Fibroblast of mammary gland (primary cell): Measurements from ENCODE around the gene TUBB.
"Not testable (repeated sequence)": the region's sequence is repeated elsewhere in the genome, so short reads cannot be mapped to it uniquely, and the experiment has no call there.

Source experiments
- DNase-seq: peaks from one replicate; pipeline ENCODE4 v3.0.0-alpha.2; 2010; ENCODE audit warnings: low read depth
- H3K4me3 ChIP-seq: 2 replicates; pipeline ENCODE4 v1.5.1; 2011; ENCODE audit warnings: low read depth, mild to moderate bottlenecking, low read length, moderate library complexity; ENCODE audit not compliant: control insufficient read depth
- TF ChIP-seq, protein P1 (sequence below): conservative IDR thresholded peaks from 2 replicates; pipeline ENCODE4 v1.5.1; 2011; ENCODE audit warnings: low read depth, low read length, inconsistent platforms; ENCODE audit not compliant: control insufficient read depth, insufficient read depth

TUBB gene

DNA sequence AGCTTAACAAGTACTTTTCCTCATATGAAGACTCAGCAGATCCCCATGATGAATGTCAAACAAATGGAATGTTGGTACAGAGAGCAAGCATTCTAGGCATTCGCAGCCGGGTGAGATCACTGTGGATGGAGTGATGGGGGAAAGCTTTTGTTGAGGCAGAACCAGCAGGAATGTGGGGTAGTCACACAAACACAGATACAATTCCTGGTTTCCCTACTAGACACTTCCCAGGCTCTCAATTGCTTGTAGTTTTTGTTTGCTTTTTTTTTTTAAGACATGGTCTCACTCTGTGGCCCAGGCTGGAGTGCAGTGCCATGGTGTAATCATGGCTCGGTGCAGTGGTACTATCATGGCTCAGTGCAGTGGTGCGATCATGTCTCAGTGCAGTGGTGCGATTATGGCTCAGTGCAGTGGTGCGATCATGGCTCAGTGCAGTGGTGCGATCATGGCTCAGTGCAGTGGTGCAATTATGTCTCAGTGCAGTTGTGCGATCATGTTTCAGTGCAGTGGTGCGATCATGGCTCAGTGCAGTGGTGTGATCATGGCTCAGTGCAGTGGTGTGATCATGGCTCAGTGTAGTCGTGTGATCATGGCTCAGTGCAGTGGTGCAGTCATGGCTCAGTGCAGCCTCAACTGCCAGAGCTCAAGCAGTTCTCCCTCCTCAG lies 39.6 kb downstream of the TUBB start:
- TF ChIP-seq, protein P1, sequence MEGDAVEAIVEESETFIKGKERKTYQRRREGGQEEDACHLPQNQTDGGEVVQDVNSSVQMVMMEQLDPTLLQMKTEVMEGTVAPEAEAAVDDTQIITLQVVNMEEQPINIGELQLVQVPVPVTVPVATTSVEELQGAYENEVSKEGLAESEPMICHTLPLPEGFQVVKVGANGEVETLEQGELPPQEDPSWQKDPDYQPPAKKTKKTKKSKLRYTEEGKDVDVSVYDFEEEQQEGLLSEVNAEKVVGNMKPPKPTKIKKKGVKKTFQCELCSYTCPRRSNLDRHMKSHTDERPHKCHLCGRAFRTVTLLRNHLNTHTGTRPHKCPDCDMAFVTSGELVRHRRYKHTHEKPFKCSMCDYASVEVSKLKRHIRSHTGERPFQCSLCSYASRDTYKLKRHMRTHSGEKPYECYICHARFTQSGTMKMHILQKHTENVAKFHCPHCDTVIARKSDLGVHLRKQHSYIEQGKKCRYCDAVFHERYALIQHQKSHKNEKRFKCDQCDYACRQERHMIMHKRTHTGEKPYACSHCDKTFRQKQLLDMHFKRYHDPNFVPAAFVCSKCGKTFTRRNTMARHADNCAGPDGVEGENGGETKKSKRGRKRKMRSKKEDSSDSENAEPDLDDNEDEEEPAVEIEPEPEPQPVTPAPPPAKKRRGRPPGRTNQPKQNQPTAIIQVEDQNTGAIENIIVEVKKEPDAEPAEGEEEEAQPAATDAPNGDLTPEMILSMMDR = no peak
- H3K4me3 ChIP-seq = no peak overlapping the region
- peak; percentile 87 for DNase-seq

DNA sequence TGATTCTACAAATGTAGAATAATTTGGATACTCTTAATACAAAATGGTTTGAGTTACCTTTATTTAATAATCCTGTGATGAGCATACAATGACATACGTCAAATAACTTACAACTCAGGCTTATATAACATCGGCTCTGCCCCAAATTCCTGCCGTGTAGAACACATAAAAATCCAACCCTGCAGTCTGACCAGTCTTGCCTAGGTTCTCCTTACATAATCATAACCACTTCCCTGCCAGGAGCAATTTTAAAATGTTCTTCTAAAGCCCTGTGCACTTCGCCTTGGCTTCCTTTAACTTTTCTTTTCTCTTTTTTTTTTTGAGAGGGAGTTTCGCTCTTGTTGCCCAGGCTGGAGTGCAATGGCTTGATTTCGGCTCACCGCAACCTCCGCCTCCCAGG lies 40.4 kb downstream of the TUBB start:
- no peak for DNase-seq
- TF ChIP-seq, protein P1 = no peak
- H3K4me3 ChIP-seq = no peak overlapping the region

DNA sequence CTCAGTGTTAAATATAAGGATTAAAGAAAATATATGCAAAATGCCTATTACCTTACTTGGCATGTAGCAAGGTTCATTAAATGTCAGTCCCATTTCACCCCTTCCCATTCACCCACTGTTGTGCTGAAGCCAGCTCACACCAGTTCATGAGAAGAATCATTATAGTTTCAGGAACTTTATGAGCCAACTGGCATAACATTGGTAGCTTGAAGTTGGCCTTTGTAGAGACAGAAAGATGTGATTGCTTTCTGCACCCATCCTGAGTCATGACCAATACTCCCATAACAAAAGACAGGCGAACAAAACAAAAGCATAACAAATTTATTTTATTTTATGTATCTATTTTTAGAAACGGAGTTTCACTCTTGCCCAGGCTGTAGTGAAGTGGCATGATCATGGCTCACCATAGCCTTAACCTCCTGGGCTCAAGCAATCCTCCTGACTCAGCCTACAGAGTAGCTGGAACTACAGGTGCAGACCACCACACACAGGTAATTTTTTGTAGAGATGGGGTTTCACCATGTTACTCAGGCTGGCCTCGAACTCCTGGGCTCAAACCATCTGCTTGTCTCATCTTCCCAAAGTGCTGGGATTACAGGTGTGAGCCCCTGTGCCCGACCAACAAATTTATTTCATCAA lies 41.8 kb downstream of the TUBB start:
- TF ChIP-seq, protein P1 = no peak
- H3K4me3 ChIP-seq = no peak overlapping the region
- no peak for DNase-seq

DNA sequence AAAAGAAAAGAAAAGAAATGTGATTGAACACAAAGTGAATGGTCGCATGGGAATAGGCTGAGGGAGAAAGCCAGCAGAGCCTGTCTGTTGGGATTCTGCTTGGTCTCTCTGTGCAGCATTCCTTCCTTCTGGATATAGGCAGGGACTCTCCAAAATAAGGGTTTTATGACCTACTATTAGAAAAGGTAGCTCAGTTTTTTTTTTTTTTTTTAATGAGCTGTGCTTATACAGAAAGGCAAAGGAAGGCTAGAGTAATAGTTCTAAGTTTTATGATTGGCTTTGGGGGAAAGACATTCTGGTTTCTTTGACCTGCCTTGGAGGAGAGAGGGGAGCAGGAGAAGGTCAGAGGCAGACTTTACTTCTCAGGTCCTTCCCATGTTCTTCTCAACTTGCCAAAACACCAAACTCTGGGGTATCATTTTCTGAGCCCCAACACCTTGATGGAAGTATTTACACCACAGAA lies 43.0 kb downstream of the TUBB start:
- no peak for DNase-seq
- TF ChIP-seq, protein P1 = no peak
- no peak overlapping the region for H3K4me3 ChIP-seq

DNA sequence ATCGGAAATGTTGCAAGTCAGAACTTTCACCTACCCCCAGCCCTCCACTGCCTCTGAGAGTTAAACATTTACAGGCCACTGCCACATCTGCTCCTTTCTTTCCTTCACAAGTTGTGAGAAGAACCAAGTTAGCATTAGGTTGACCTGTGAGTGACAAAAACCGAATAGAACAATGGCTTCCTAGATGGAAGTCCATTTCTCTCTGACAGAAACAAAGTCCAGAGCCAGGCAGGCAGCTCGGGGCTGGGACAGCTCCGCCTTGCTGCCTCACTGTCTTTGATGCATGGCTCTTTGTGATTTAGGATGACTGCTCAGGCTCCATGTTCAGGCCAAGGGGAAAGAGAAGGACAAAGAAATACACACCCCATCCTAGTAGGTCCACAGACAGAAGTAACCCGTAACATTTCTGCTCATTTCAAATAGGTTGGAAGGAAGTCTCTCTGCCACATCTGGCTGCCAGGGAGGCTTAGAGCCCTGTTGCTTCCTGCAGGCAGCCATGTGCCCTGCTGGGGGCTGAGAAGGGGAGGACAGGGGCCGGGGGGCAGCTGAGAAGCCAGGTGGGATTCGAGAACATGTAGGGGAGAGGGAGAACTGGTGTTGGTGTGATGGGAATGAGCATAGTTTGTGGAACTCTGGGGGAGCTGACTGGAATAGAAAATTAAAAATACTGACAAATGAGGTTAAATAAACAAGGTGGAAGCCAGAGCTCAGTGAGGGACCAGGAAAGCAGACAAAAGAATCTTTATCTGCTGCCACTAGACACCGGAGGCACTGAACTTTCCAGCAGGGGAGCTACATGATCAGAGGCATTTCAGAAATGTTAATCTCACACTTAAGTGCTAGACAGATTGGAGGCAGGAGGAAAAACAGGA lies 43.7 kb downstream of the TUBB start:
- TF ChIP-seq, protein P1 = no peak
- no peak for DNase-seq
- no peak overlapping the region for H3K4me3 ChIP-seq

DNA sequence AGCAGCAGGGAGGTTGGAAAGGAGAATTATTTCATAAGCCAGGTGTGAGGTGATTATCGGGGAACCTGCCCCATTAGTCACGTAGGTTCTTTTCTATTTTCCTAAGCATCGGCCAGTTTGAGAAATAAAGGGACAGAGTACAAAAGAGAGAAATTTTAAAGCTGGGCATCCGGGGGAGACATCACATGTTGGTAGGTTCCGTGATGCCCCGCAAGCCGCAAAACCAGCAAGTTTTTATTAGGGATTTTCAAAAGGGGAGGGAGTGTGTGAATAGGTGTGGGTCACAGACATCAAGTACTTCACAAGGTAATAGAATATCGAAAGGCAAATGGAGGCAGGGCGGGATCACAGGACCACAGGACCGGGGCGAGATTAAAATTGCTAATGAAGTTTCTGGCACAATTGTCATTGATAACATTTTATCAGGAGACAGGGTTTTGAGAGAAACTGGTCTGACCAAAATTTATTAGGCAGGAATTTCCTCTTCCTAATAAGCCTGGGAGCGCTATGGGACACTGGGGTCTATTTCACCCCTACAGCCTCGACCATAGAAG lies 44.4 kb downstream of the TUBB start:
- not testable (repeated sequence) for DNase-seq, H3K4me3 ChIP-seq

DNA sequence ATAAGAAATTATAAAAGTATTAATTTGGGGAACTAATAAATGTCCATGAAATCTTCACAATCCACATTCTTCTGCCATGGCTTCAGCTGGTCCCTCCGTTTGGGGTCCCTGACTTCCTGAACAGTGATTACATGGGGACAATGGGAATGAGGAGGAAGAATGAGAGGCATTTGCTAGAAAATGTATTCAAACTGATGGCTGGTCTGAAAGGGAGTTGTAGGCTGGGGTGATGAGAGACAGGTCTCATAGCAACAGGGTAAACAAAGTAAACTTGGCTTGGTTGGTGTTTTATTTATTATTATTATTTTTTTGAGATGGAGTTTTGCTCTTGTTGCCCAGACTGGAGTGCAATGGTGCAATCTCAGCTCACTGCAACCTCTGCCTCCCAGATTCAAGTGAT lies 45.3 kb downstream of the TUBB start:
- not testable (repeated sequence) for H3K4me3 ChIP-seq, DNase-seq
